Measurements from ENCODE around the gene TECPR2.

GRCh38 chr14:102408724-102409123 is 46.0 kb downstream of the TECPR2 start:
- TF ChIP-seq, protein P1, sequence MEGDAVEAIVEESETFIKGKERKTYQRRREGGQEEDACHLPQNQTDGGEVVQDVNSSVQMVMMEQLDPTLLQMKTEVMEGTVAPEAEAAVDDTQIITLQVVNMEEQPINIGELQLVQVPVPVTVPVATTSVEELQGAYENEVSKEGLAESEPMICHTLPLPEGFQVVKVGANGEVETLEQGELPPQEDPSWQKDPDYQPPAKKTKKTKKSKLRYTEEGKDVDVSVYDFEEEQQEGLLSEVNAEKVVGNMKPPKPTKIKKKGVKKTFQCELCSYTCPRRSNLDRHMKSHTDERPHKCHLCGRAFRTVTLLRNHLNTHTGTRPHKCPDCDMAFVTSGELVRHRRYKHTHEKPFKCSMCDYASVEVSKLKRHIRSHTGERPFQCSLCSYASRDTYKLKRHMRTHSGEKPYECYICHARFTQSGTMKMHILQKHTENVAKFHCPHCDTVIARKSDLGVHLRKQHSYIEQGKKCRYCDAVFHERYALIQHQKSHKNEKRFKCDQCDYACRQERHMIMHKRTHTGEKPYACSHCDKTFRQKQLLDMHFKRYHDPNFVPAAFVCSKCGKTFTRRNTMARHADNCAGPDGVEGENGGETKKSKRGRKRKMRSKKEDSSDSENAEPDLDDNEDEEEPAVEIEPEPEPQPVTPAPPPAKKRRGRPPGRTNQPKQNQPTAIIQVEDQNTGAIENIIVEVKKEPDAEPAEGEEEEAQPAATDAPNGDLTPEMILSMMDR (IDR thresholded peaks at IDR 0.05), result no peak
- TF ChIP-seq POLR2A (IDR thresholded peaks at IDR 0.05), result no peak

Measured in breast epithelium (tissue), 3 donors.